Naive B cell (primary cell): Measurements from ENCODE around the gene ZDHHC11B. TPM values are rescaled to one million over a fixed set of nuclear protein-coding genes. Genes with fewer than 3 reads are reported as not detected.
A peak's percentile ranks its signal among the peaks of the same experiment; 100 is the strongest.
"Not testable (repeated sequence)": the region's sequence is repeated elsewhere in the genome, so short reads cannot be mapped to it uniquely, and the experiment has no call there.

Experiments used
- ATAC-seq, 2 donors: fragments of 150-1000 bp; cut with Tn5 transposase; 2 replicates each; pipeline ENCODE4 v1.10.0; 2021; ENCODE audit warnings: low read depth in 2 of 2, mild to moderate bottlenecking in 2 of 2, moderate library complexity in 2 of 2
- DNase-seq: peaks from one replicate; pipeline ENCODE4 v3.0.0; 2022
- H3K27ac Mint-ChIP-seq, 6 donors: one replicate each; pipeline ENCODE4 v1.8.0; 2020 to 2022; ENCODE audit warnings: mild to moderate bottlenecking in 6 of 6, mixed read lengths in 6 of 6, moderate library complexity in 5 of 6, inconsistent platforms in 2 of 6
- H3K27me3 Mint-ChIP-seq, 3 donors: one replicate each; pipeline ENCODE4 v1.8.0; 2021 to 2022; ENCODE audit warnings: mixed read lengths in 3 of 3, mild to moderate bottlenecking in 1 of 3
- H3K36me3 Mint-ChIP-seq, 2 donors: one replicate each; pipeline ENCODE4 v1.8.0; 2020 to 2022; ENCODE audit warnings: mixed read lengths in 2 of 2, inconsistent platforms in 1 of 2, mild to moderate bottlenecking in 1 of 2
- H3K4me1 Mint-ChIP-seq, 3 donors: one replicate each; pipeline ENCODE4 v1.8.0; 2020 to 2022; ENCODE audit warnings: mixed read lengths in 3 of 3, inconsistent platforms in 1 of 3, mild to moderate bottlenecking in 1 of 3, moderate library complexity in 1 of 3
- H3K4me3 Mint-ChIP-seq, 8 donors: one replicate each; pipeline ENCODE4 v1.8.0; 2020 to 2022; ENCODE audit warnings: mild to moderate bottlenecking in 8 of 8, mixed read lengths in 8 of 8, moderate library complexity in 8 of 8, inconsistent platforms in 2 of 8
- H3K9me3 Mint-ChIP-seq, 7 donors: one replicate each; pipeline ENCODE4 v1.8.0; 2020 to 2022; ENCODE audit warnings: mixed read lengths in 7 of 7, mild to moderate bottlenecking in 5 of 7, inconsistent platforms in 2 of 7, moderate library complexity in 1 of 7
- polyA plus RNA-seq, 6 donors: library from polyadenylated mRNA; unstranded; fragments of 300-500 nt; fragmentation: Illumina TruSeq; gene quantifications; one replicate each; pipeline ENCODE4 v1.2.3, GENCODE V29; 2021; ENCODE audit warnings: low read depth in 6 of 6

The ZDHHC11B gene
- polyA plus RNA-seq, 6 donors from 2014 or later, result not detected

DNA sequence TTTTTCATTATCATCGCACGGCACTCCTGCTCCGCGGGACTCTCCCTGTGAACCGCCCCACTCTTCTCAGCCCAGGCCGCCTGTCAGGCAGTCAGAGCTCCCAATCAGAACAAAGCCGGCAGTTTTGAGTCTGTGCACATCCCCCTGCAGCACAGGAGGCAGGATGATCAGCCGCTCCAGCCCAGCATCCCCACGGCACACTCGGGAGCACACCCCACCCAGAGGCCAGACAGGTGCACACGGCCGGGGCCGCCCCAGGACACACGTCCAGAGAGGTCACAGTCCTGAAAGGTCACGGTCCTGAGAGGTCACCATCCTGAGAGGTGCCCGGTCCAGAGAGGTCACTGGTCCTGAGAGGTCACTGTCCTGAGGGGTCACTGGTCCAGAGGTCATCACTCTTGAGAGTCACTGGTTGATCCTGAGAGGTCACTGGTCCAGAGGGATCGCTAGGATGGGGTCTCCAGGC lies 99.7 kb downstream of the ZDHHC11B start:
- Mint-ChIP-seq H3K4me3 (peak overlapping the region in 1 of 8 donors; percentile 66), H3K4me1 (no peaks in the 10 kb centered on the region), H3K9me3 (no peaks in the 10 kb centered on the region), H3K36me3 (no peaks in the 10 kb centered on the region), H3K27me3 (peaks cover 0 to 29% (median 10%) of the 10 kb centered on the region in 3 donors), H3K27ac (no peak overlapping the region)
- ATAC-seq (no peak), DNase-seq (no peak)

DNA sequence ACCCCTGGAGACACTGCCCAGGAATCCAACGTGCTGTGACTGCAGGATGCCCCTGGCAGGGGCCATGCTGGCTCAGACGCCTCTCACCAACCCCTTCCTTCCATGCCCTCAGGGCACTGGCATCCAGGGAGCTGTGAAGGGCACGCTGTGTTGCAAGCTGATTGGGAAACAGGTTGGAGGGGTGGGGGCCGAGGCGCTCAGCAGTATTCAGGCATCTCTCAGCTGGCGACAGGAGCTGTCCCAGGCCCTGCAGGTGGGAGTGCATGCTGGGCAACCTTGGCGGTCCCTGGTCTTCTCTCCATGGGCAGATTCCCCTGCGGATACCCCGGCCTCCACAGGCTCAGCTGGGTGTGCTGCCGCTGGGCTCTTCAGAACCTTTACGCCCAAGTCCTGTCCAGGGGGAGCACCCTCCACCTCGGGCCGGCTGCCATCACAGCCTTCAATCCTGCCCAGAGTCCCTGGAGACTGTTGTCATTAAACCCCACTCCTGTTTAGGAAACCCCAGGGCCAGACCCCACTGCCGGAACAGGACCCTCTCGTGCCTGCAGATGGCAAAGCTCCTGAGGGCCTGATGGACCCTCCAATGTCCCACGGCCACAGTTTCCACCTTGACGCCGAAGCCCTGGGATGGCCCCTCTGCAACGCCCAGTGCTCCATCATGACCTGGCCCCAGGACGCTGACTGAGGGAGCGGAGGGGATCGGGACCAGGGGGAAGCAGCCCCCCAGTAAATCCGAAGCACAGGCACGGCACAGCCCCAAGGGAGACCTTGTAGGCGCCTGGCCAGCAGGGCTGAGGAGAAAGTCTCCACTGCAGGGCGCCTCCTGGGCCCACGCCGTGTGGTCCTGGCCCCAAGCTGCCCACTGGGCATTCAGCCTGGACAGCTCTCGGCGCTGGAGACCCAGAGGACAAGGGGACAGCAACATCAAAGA lies 100.7 kb downstream of the ZDHHC11B start:
- H3K36me3 Mint-ChIP-seq, result no peaks in the 10 kb centered on the region
- H3K27ac Mint-ChIP-seq, result no peak overlapping the region
- H3K4me1 Mint-ChIP-seq, result no peaks in the 10 kb centered on the region
- ATAC-seq (no peak), DNase-seq (no peak)
- no peaks in the 10 kb centered on the region for H3K9me3 Mint-ChIP-seq
- peaks cover 0 to 29% (median 10%) of the 10 kb centered on the region in 3 donors for H3K27me3 Mint-ChIP-seq
- no peak overlapping the region for H3K4me3 Mint-ChIP-seq

DNA sequence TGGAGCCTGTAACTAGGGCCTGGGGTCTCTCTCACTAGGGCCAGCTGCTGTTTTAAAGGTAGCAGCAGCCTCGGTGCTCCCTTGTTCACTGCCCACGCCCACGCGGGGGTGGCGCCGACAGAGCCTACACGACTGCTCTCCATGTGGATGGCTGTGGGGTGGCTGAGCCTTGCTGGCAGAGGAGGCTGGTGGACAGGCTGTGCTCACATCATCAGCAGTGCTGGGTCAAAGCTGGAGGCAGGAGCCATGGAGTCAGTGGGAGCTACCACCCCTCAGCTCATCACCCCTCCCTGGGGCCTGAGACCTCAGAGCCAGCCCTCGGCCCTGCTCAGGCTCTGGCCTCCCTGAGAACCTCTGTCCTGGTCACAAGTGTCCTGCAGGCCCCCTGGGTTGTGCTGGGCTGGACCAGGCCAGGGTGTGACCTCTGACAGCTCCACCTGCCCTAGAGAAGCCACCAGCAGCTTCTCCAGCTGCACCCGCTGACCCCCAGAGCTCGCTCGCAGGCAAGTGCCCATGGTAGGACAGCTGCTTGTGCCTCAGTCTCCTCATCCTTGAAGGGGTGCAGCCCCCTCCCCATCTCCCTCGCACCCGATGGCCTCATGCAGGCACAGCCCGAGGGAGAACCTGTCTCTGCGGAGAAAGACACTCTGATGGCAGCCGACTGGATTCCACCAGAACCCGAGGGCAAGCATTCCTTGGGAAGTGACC lies 101.7 kb downstream of the ZDHHC11B start:
- not testable (repeated sequence) for ATAC-seq, DNase-seq, H3K36me3 Mint-ChIP-seq, H3K4me1 Mint-ChIP-seq, H3K4me3 Mint-ChIP-seq, H3K9me3 Mint-ChIP-seq
- Mint-ChIP-seq H3K27ac (peak overlapping the region in 2 of 6 donors; percentile 36 to 66), H3K27me3 (peaks cover 0 to 24% (median 10%) of the 10 kb centered on the region in 3 donors)

DNA sequence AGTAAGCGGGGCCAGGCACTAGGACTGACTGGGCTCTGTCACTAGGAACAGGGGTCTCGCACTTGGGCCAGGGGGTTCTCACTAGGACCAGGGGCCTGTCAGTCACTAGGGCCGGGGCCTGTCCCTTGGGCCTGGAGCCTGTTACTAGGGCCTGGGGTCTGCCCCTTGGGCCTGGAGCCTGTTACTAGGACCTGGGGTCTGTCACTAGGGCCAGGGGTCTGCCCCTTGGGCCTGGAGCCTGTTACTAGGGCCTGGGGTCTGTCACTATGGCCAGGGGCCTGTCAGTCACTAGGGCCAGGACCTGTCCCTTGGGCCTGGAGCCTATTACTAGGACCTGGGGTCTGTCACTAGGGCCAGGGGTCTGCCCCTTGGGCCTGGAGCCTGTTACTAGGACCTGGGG lies 102.3 kb downstream of the ZDHHC11B start:
- ATAC-seq, DNase-seq, H3K36me3 Mint-ChIP-seq, H3K9me3 Mint-ChIP-seq, H3K4me1 Mint-ChIP-seq, H3K4me3 Mint-ChIP-seq: not testable (repeated sequence)
- peaks cover 0 to 28% (median 10%) of the 10 kb centered on the region in 3 donors for H3K27me3 Mint-ChIP-seq
- H3K27ac Mint-ChIP-seq, result peak overlapping the region in 1 of 6 donors; percentile 36

DNA sequence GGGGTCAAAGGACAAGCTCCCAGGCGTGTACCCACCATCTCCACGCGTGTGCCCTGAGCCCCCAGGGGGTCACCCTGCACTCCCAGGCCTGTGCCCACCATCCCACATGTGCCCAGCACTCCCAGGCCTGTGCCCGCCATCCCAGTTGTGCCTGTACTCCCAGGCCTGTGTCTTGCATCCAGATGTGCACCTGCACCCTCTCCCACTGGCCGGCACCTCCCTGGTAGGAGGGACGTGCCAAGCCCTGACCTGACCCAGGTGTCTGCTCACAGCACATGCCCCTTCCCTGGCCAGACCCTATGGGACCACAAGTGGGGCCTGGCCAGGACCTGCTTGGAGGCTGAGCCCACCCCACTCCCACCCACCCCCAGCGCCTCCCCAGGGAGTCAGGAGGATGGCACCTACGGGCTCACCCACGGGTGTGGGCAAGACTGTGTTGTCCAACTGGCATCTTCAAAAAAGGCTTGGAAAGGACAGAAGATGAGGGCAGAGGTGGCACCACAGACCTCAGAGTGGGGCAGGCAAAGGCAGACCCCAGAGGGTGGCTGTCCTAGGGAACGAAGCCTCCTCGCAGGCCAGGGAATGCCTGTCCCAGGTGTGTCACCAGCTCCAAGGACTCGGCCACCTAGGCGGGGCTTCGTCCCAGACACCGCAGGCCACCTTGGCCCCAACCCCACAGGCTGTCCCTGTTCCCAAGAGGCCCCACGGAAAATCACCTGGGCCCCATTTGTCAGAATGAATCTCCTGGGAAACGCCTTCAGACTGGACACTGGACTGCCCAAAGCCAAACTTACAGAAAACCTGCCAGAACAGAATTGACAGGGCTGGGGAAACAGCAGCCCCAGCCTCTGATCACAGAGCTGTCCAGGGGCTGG lies 103.0 kb downstream of the ZDHHC11B start:
- ATAC-seq, H3K36me3 Mint-ChIP-seq, H3K4me1 Mint-ChIP-seq, DNase-seq, H3K4me3 Mint-ChIP-seq, H3K27ac Mint-ChIP-seq, H3K9me3 Mint-ChIP-seq: not testable (repeated sequence)
- peaks cover 0 to 29% (median 10%) of the 10 kb centered on the region in 3 donors for H3K27me3 Mint-ChIP-seq

DNA sequence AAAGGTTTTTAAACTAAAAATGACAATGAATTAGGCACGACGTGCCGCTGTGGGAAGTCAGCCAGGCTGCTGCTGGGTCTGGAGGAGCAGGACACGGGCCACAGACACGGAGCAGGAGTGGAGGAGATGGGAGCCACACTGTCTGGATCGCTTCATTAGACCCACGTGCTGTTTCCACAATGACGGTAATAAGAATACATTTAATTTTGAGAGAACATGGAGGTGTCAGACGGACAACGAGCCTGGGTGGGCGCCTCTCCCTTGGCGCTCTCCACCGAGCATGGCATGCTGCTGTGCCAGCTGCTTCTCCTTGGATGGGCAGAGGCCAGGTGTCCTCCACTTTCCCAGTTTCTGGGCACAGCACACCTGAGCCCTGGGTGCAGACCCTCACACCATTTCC lies 103.7 kb downstream of the ZDHHC11B start:
- peaks cover 0 to 32% (median 10%) of the 10 kb centered on the region in 3 donors for H3K27me3 Mint-ChIP-seq
- not testable (repeated sequence) for ATAC-seq, DNase-seq, H3K36me3 Mint-ChIP-seq, H3K4me3 Mint-ChIP-seq, H3K27ac Mint-ChIP-seq, H3K9me3 Mint-ChIP-seq, H3K4me1 Mint-ChIP-seq

DNA sequence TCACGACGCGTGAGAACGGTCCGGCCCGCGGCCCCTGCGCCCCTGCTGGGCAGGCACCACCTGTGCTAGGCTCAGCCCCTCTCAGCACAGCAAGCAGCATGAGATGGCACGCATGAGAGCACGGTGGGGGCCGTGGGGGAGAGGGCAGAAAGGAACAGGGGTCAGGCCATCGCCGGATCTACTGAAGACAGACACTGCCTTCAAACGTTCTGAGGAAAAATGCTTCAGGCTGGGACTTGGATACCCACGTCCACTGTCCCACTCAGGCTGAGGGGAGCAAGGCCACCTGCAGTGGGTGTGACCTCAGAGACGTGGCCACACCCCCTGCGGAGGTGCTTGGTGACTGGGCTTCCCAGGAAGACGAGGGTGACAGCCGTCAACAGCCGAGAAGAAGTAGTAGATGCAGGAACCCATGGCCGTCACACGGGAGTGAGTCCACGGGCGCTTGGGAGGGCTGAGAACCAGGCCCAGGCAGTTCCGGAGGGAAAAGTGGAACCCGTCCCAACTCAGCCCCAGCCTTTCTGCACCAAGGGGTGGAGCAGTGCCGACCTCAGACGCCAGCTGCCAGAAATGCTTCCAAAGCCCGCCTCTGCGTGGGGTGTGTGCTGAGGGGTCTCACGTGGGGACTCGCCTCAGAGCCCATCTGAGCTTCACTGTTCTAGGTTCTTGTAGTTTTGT lies 104.3 kb downstream of the ZDHHC11B start:
- not testable (repeated sequence) for H3K4me3 Mint-ChIP-seq, H3K9me3 Mint-ChIP-seq, H3K36me3 Mint-ChIP-seq, DNase-seq, H3K27ac Mint-ChIP-seq, ATAC-seq, H3K4me1 Mint-ChIP-seq
- peaks cover 0 to 29% (median 9%) of the 10 kb centered on the region in 3 donors for H3K27me3 Mint-ChIP-seq

DNA sequence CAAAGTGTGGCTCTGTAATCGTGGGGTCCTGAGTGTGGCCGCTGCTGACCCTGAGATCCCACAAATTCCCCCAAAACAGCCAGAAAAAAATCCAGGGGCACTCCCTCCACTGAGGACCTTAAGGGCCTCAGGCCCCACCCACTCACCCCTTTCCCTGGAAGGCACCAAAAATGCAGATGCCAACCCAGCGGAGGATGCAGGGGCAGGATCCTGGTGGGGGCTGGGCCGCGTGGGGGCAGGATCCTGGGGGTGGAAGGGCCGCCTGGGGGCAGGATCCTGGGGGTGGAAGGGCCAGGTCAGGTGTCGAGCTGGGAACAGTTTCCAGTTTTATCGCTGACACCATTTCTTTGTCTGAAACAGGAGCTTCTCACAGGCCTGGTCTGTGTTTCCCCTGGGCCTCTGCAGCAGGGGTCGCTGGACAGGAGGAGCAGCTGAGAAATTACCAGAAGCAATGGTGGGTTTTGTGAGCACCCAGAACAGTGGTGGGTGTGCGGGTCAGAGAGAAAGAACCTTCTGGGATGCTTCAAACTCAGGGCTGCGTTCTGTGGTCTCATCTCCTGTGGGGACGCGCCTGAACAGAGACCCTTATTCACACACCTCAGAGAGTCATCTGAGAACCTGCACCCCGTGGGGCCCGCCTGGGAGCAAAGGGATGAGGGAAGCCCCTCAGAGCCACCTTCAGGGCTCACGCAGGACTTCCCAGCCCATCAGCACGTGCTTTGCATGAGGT lies 105.2 kb downstream of the ZDHHC11B start:
- H3K4me1 Mint-ChIP-seq, H3K4me3 Mint-ChIP-seq, H3K27ac Mint-ChIP-seq, DNase-seq, ATAC-seq, H3K36me3 Mint-ChIP-seq, H3K9me3 Mint-ChIP-seq: not testable (repeated sequence)
- peaks cover 0 to 25% (median 0%) of the 10 kb centered on the region in 3 donors for H3K27me3 Mint-ChIP-seq

DNA sequence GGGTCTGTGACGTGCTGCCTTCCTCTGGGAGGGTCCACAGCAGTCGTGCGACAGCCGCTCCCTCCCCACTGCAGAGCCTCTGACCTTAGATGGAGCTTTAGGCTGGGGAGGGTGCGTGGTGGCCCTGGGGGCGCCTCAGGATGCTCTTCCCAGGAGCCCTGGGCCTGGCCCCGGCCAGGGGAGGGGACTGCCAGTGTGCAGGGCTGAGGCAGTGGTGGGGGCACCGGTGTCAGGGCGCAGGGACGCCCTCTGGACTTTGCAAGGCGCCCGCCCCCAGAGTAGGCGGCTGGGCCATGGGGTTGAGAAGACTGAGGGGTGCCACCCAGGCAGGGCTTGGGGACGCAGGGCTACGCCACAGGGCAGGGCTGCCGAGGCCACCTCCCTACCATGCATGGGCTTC lies 106.0 kb downstream of the ZDHHC11B start:
- H3K4me3 Mint-ChIP-seq, H3K9me3 Mint-ChIP-seq, DNase-seq, H3K36me3 Mint-ChIP-seq, H3K4me1 Mint-ChIP-seq, ATAC-seq, H3K27ac Mint-ChIP-seq: not testable (repeated sequence)
- peaks cover 0 to 28% (median 0%) of the 10 kb centered on the region in 3 donors for H3K27me3 Mint-ChIP-seq

DNA sequence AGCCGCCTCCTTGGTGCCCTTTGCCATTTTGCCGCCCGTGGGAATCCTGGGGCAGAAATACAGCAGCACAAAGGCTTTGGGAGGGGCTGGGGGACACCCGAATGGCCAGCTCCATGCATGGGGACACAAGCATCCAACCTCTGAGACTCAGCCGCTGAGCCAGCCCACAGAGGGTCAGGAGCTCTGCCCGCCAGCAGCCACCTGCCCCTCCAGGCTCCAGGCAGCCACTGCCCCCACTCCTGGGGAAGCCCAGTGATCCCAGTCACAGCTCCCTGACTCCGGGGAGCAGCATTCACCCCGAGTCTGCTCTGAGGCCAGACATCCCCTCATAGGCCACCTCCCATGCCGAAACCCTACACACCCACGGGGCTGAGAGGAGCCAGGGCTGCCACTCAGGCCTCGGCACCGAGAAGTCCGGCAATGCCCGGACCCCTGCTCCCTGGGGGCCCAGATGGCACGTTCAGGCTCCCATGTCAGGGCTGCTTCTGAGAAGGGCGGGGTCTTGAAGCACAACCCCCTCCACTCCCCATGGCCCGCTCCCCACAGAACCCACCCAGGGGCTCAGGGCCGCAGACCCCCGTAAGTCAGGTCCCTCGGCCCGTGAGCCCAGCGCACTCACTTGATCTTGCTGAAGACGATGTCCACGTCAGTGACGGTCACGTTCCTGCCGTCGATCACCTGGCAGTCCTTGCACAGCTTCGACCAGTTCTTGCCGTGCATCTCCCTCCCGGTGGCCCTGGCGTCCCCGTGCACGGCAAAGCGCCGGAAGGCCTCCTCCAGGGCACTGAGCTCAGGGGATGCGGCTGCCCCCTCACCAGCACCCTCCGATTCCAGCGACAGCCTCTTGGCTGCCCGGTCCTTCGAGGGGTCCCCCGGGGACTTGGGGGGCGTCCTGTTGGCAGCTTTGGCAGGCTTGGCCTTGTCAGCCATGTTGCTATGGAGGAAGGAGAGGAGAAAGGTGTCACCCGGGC lies 107.1 kb downstream of the ZDHHC11B start:
- H3K4me1 Mint-ChIP-seq, result peaks cover 4 to 14% (median 7%) of the 10 kb centered on the region in 3 donors
- H3K27ac Mint-ChIP-seq, result peak overlapping the region in 1 of 6 donors; percentile 52
- no peaks in the 10 kb centered on the region for H3K36me3 Mint-ChIP-seq
- no peak for ATAC-seq
- no peaks in the 10 kb centered on the region for H3K9me3 Mint-ChIP-seq
- no peak overlapping the region for H3K4me3 Mint-ChIP-seq
- H3K27me3 Mint-ChIP-seq, result peaks cover 6 to 38% (median 6%) of the 10 kb centered on the region in 3 donors
- DNase-seq, result no peak

DNA sequence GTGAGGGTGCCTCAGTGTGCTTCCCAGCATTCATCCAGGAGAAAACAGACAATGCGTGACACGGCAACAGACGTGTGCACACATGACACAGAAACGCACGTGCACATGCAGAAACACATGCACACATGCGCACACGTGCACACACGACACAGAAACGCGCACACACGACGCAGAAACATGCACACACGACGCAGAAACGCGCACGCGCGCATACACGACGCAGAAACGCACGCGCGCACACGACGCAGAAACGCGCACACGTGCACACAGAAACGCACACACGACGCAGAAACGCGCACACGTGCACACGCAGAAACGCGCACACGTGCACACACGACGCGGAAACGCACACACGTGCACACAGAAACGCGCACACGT lies 107.8 kb downstream of the ZDHHC11B start:
- Mint-ChIP-seq H3K9me3 (no peaks in the 10 kb centered on the region), H3K27me3 (peaks cover 6 to 44% (median 9%) of the 10 kb centered on the region in 3 donors), H3K27ac (no peak overlapping the region), H3K36me3 (no peaks in the 10 kb centered on the region), H3K4me1 (peaks cover 7 to 20% (median 7%) of the 10 kb centered on the region in 3 donors), H3K4me3 (no peak overlapping the region)
- no peak for ATAC-seq
- DNase-seq, result no peak
